Measurements from ENCODE around the gene NFASC. TPM values are rescaled to one million over a fixed set of nuclear protein-coding genes. Genes with fewer than 3 reads are reported as not detected.

Gene NFASC
- total RNA-seq, result under 0.01 and 0.06 TPM in 2 replicates

DNA sequence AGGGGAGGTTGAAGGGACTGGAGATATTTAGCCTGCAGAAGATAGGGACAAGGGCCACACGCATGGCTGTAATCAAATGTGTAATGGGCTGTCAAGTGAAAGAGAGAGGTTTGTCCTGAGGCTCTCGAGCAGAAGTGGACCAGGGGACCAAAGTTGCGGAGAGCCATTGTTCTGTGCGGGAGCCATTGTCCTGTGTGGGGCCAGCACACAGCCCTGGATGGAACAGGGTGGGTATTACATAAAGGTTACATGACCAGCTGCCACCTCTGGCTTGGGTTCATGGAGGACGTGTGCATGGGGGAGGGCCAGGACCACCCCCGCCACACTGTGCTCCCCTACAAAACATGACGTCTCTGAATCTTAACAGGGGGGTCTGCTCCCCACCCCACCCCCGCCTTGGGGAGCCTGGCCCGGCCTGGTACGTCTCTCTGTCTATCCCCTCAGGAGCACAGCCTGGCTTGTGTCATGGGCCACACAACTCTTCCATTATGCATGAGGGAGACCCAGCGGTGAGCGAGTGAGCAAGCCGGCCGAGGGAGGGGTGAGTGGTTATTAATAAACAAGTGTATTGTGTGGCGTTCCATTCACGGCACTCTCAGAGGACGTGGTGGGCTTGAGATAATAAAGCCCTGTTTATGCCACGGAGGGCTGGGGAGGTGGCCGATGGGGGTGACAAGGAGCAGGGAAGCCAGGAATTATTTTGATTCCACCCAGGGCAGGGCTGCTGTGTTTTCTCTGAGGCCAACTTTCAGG, at the start of gene NFASC:
NFASC (plus strand) TSS at position 703 of the 753 bp plus-strand sequence. CDS start 73,454 bp downstream, outside the sequence.

DNA sequence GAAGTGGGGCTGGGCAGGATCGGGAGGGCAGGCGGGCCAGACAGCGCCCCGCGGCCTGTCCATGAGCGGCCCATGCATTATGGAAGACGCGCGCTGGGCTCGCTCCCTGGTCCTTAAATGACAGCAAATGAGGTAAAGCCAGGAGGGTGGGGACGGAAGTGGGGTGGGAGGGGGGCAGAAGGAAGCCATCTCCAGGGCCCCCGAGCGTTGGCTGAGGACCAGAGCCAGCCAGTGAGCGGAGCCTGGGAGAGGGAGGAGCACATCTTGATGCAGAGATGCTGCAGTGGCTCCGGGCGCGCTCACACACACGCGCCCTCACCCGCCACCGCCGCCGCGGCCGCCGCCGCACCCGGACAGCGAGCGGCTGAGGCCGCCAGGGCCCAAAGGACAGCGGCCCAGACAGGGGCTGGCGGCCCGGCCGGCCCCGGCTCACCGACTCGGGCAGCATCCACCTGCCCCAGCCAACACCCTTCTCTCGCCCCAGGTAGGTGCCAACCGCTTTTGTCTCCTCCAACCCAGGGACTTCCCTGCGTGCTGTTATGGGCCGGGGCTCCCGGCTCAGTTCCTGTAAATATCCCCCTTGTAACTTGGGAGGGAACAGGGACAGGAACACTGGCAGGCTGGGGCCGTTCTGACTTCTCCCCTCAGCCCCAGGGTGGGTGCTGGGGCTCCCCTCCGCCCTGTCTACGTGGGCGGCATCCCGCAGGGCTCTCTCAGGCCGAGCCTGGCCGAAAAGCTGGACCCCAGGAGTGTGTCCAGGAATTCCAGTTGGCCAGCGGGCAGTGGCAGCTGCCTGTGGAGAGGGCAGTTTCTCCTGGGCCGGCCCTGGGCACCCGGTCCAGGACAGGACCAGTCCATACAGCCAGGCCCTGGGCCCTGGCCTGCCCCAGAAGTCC, 172.5 kb downstream of the NFASC start, which contains the start of gene CNTN2:
CNTN2 (plus strand) TSS at position 302 of the 896 bp plus-strand sequence. CDS start 9,974 bp downstream, outside the sequence.

Other genes with a start within 250 kb of the NFASC start
- gene LRRN2, start 185.1 kb upstream of the NFASC start, total RNA-seq, result 0.19 TPM in 1 of 2 replicates, not detected in the other
- not detected in 2 replicates for gene CNTN2, start 172.3 kb downstream of the NFASC start, total RNA-seq
- gene TMEM81, start 213.6 kb downstream of the NFASC start, total RNA-seq, result 0.65 and 2.3 TPM in 2 replicates

Data from bladder microvascular endothelial cell (primary cell).